H54 (cell line): Measurements from ENCODE around the gene ANXA9.

Experiments
- DNase-seq: peaks from one replicate; pipeline ENCODE4 v3.0.0; 2011; ENCODE audit warnings: low spot score, mixed read lengths; ENCODE audit not compliant: insufficient read length
- FAIRE-seq: peaks from 3 replicates; lab custom pipeline; 2011; peaks lifted over from hg19 to GRCh38; lab: Jason Lieb, UNC
- POLR2A ChIP-seq: IDR thresholded peaks from 2 replicates; pipeline ENCODE4 v1.6.1; 2011; ENCODE audit warnings: low read depth, mild to moderate bottlenecking, low read length

Gene ANXA9

DNA sequence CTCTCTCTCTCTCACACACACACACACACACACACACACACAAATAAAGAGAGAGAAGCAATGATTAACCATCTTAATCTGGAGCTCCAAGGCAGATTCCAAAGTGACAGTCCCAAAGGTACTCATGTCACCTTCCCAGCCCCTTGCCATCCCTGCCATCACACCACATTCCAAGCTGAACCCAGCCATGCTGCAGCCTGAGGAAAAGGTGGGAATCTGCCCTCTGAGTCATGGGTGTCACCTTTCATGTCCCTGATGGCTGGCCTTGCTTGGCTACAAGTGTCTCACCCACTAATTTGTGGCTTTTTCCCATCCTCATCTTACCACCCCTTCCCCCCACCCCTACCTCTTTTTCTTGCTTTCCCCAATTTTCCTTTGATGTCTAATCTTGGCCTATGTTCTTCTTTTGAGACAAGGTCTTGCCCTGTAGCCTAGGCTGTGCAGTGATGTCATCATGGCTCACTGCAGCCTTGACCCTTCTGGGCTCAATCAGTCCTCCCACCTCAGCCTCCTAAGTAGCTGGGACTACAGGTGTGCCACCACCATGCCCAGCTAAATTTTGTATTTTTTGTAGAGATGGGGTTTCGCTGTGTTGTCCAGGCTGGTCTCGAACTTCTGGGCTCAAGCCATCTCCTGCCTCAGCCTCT is 3.2 kb downstream of the ANXA9 start:
- DNase-seq (no peak), FAIRE-seq (no peak)
- TF ChIP-seq POLR2A, result no peak

DNA sequence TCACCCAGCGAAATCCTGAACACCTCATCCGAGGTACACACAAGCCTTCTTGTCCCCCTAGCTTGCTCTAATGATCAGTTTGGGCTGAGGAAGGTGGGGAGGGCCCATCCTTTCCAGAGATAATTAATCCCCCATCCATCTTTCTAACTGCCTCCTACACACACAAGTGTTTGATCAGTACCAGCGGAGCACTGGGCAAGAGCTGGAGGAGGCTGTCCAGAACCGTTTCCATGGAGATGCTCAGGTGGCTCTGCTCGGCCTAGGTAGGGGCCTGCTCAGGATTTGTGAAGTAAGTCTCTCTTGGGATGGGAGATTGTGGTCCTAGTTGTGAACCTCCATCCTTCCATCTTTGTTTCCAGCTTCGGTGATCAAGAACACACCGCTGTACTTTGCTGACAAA is 5.8 kb downstream of the ANXA9 start:
- TF ChIP-seq POLR2A, result no peak

DNA sequence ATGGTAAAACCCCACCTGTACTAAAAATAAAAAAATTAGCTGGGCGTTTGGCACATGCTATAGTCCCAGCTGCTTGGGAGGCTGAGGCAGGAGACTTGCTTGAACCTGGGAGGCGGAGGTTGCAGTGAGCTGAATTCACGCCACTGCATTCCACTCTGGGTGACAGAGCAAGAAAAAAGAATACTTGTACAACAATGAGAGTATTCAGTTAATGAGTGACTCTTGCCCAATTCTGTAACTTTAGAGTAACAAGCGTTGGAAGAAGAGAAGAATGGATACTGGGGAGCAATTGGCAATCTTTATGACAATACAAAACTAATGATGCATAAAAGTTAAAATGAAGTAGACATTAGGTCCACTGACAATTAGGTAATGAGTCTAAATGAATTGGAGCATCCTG is 10.5 kb downstream of the ANXA9 start:
- DNase-seq, result no peak
- FAIRE-seq, result no peak
- TF ChIP-seq POLR2A, result no peak

More for the DNA sequence above, 5.8 kb downstream of the ANXA9 start:
- DNase-seq (no peak), FAIRE-seq (no peak)

DNA sequence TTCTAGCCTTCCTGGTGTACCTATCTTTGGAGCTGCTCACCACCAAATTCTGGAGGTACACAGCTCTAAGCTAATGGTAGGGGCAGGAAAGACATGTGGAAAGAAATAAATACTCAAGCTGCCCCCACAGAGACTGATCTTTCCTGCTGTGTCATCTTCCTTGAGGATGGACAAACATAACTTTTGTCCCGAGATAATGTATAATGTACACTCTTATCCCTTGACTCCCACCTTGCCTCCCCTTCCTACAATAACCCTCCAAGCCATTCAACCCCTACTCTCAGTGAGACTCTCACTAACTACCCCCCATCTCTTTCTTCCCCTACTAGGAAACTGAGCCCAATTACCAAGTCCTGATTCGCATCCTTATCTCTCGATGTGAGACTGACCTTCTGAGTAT is 12.2 kb downstream of the ANXA9 start:
- TF ChIP-seq POLR2A, result no peak
- DNase-seq (no peak), FAIRE-seq (no peak)

DNA sequence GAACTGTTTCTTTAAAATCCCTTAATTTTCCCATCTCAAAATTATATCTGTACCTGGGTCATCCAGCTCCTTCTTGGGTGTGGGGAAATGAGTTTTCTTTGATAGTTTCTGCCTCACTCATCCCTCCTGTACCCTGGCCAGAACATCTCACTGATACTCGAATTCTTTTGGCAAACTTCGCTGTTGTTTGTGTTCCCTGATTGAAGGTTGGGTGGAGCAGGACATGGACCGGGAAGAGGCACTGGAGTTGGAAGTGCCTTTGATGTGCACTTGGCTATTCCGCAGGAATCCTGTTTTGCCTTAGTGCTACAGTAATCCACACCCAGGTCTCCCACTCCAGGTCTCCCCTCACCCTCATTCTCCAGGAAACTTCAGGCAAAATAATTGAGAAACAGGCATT is 13.4 kb downstream of the ANXA9 start:
- no peak for TF ChIP-seq POLR2A
- FAIRE-seq, result no peak
- no peak for DNase-seq

DNA sequence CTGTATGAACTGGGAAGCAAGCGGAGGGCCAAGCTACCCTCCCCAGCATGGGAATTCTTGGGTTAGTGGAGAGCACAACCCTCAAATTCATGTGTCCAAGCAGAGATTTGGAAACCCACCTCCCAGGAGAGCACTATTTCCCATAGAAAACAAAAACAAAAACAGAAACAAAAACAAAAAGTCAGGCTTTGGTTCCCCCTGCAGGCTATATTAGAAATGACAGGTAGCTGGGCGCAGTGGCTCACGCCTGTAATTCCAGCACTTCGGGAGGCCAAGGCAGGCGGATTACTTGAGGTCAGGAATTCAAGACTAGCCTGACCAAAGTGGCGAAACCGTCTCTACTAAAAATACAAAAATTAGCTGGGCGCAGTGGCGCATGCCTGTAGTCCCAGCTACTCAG is 13.8 kb downstream of the ANXA9 start:
- TF ChIP-seq POLR2A, result no peak
- no peak for FAIRE-seq
- DNase-seq, result no peak

DNA sequence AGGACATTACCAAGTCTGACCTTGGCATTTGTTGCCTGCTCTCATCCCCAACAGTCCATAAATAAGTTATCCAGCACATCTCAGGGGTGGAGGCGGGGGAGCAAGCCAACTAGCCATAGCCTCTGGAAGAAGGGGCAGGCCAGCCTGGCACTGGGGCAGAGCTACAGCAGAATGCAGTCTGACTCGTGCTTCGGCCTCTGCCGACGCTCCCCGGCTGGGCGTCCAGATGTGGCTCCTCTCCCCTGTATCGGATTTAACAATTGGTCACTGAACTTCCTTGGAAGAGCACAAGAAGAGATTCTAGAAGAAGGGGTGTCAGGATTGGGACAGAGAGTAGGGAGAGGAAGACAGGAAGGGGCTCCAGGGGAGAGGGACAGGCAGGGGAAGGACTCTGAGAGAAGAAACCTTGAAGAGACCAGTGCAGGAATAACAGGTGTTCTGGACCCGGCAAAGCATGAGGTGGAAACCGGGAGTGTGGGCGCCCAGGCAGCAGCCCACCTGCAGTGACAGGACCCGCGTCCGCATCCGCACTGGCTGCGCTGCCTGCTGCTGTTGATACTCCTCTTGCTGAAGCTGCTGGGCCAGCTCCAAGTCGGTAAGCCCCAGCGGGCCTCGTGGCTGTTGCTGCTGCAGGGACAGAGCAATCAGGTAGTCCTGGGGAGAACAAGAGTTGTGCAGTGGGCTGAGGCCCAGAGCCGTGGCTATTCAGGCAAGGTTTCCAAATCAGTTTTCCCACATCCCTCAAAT is 15.2 kb downstream of the ANXA9 start:
- FAIRE-seq (no peak), DNase-seq (no peak)
- no peak for TF ChIP-seq POLR2A

DNA sequence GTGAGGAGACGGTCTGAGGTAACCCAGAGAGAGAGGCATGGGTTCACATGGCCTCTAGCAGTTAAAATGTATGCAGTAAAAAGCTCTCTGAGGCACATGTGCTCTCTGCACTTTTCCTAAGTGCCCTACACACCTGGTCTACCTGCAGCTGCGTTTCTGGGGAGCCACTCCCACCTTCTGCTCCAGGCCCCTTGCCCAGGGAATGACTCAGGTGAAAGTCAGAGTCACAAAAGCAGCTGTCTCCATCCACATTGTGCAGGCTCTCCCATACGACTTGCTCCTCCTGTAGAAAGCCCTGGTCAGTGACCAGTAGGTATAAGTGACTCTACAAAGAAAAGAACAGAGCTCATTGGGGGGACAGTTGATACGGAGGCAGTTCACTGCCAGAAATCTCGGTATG is 15.9 kb downstream of the ANXA9 start:
- FAIRE-seq, result no peak
- DNase-seq, result no peak

DNA sequence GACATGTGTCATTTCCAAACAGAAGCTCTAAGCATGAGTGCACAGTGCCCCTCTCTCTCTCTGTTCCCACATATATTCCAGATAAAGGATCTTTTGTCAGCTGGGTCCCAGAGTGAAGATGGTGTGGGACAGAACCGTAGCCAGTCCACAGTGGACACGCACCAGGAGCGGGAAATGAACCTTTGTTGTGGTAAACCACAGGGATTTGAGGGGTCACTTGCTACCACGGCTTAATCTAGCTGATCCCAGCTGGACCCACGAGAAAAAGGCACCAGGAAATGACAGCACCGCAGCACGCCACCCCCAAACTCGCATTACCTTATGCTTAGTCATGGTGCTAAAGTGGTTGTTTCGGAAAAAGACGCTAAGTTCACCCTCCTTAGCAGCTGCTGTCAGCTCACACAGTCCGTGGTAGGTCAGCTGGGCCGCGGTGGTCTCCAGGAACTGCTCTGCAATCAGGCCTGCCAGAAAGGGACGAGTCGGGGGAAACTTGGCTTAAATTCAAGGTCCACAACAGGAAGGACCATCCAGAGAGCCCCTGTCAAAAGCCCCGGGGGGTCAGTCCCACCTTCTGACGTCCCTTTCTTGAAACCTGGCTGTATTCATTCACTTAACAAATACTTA is 17.1 kb downstream of the ANXA9 start:
- FAIRE-seq, result no peak

More for the DNA sequence above, 15.9 kb downstream of the ANXA9 start:
- TF ChIP-seq POLR2A, result no peak

DNA sequence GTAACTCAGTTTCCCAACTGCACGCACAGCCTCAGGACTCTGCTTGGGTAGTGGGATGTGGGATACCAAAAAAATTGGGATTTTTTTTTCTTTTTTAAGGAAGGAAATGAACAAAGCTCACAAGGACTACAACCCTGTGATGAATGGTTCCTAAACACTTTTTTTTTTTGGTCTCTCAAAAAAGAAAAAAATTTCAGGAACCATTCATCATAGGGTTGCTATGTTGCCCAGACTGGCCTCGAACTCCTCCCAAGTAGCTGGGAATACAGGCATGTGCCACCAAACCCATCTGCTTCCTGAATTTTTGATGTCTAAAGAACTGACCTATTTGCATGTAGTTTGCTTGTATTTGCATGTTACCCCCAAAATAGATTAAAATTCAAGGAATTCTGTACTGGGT is 17.8 kb downstream of the ANXA9 start:
- DNase-seq (no peak), FAIRE-seq (no peak)
- TF ChIP-seq POLR2A, result no peak

More for the DNA sequence above, 17.1 kb downstream of the ANXA9 start:
- peak; percentile 84 for DNase-seq
- TF ChIP-seq POLR2A, result peak; percentile 32; the same call in 1 of the 2 replicates

DNA sequence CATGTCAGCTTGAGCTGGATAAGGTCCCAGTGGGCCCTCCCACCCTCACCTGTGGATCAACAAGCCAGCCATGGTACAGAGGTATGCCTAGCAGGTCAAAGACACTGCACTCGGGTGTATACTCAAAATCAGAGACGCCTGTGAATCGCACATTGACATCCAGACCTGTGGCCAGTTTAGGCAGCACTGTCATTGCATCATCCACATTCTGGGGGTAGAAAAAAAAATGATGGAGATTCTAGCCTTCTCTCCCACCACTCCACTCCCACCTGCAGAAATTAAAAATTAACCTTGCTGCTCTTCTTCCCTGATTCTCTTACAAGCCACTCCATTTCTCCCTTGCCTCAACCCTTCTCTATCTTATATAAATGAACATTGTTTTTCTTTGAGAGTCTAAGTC is 18.3 kb downstream of the ANXA9 start:
- DNase-seq (no peak), FAIRE-seq (no peak)
- no peak for TF ChIP-seq POLR2A

DNA sequence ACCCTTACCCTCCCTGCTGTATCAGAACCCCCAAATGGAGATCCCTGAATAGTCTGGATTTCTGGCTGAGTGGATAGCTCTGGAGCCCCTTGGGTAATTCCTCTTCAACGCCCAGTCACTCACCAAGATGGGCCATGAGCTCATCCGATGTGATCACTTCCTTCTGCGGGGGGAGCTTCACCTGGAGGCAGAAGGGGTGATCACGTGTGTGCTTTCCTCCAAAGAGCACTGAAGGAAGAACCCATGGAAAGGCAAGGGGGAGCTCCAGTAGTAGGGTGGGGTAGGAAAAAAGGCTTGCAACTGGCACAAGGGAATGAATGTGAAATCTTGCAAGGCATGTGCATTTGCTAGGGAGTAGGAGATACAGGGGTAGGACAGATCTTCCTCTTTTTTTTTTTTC is 19.5 kb downstream of the ANXA9 start:
- no peak for FAIRE-seq

DNA sequence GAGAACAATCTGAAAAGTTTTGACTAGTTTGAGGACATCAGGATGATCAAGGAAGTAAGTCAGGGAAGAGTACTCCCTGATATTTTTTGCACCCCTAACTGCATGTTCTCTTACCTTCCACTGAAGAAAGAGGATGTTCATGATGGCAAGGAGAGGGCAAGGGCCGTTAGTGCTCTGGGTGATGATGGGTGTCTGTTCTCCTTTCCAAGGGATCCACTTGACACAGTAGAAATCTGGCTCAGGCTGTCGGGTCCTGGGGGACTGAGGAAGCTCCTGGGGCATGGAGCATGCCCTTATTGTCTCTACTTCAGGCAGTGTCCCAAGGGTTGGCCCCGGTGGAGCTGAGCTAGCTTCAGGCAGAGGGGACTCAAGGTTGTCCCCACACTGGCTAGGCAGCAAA is 20.0 kb downstream of the ANXA9 start:
- no peak for TF ChIP-seq POLR2A
- no peak for DNase-seq
- FAIRE-seq, result no peak

More for the DNA sequence above, 19.5 kb downstream of the ANXA9 start:
- no peak for DNase-seq
- TF ChIP-seq POLR2A, result no peak

DNA sequence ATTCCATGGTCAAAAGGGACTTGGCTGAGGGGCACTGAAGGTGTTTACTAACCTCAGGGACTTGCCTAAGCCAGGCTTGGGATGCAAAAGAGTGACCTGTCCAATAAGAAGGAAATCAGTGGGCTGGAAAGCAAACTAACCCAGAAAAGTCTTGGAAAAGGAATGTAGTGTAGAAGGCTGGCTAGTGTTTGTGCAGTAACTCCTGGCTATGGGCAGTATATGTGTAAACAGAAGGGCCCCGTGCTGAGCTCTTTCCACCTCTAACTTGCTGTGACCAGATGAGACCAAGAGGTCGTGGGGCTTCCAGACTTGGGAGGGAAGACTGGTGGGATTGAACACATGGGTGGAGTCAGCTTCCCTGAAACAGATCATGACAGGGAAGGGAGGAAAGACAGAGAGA is 20.5 kb downstream of the ANXA9 start:
- no peak for DNase-seq
- no peak for FAIRE-seq
- TF ChIP-seq POLR2A, result no peak
